ENCODE data around the gene VPS13D.

GRCh38 chr1:12447849-12448312 is 218.1 kb downstream of the VPS13D start:
- no peak for TF ChIP-seq CTCF (conservative IDR thresholded peaks at IDR 0.05; ENCODE audit: low read depth, low read length)
- no peak for TF ChIP-seq EZH2 (IDR thresholded peaks at IDR 0.05; ENCODE audit: low read length, unreplicated experiment)

Data from PC-3 (cell line).